ENCODE results near the gene SLC9A8. TPM values are rescaled to one million over a fixed set of nuclear protein-coding genes. Genes with fewer than 3 reads are reported as not detected.

Gene SLC9A8
- total and polyA plus RNA-seq, 4 donors, result 7.8 to 21.1 (median 14.4) TPM

DNA sequence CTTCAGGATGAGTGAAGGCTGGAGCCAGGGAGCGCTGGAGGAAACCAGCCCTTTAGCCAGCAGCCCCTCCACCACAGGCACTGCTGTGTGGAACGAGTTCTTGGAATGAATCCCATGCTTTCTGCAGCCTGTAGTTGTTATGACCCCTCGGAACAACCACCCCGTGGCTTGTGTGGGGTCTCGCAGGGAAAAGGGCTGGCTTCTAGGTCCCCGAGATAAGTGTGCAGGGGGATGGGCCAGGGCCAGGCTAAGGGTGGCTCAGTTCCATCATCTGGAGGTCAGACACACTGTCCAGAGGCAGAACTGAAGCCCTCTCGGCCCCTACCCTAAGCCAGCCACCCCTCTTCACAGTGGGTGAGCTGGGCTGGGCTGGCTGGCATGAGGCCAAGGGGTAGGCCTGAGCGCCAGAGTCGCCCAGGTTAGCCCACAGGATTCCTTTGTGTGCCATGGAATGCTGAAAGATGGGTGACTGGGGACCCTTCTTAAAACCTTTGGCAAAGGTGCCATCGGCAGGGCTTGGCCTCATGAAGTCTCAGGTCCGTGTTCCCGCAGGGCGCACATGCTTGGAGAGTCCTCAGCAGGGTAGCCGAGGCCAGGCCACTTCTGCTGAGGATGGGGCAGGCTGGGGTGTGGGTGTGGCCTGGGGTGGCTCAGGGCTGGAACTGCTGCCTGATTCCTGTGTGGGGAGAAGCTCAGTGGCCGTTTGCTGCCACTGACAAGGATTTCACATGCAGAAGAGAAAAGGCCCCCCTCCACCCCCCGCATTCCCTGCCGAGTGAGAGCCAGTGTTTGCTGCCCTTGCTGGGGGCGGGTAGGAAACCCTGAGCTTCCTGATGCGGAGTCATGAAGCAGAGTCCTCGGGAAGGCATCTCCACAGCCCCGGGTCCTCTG, 78.1 kb downstream of the SLC9A8 start:
- Histone ChIP-seq H3K9ac (ENCODE audit: insufficient read depth in 1 of 2, low read length in 2 of 2) (no peak overlapping the region), H3K9me3 (ENCODE audit: control insufficient read depth in 4 of 4, insufficient read depth in 3 of 4, low read length in 3 of 4) (no peaks in the 10 kb centered on the region), H3K36me3 (ENCODE audit: control insufficient read depth in 4 of 4, insufficient read depth in 4 of 4, low read length in 4 of 4) (peaks cover 0 to 12% (median 4%) of the 10 kb centered on the region in 4 donors), H3K4me1 (ENCODE audit: control insufficient read depth in 5 of 5, insufficient read depth in 5 of 5, low read length in 5 of 5) (peaks cover 10 to 69% (median 36%) of the 10 kb centered on the region in 5 donors), H3K27me3 (ENCODE audit: control insufficient read depth in 3 of 3, insufficient read depth in 3 of 3, low read length in 2 of 3) (no peaks in the 10 kb centered on the region), H3K4me3 (no peak overlapping the region), H3K27ac (ENCODE audit: low read depth in 1 of 2, low read length in 1 of 2) (no peak overlapping the region)
- WGBS, 2 donors, result 50 to 54% methylated on average over 21 of the region's 21 CpGs
- TF ChIP-seq CTCF (IDR thresholded peaks at IDR 0.05; ENCODE audit: control extremely low read depth, extremely low read depth), result no peak
- DNase-seq (peak; percentile 80 to 93 (median 88)), ATAC-seq (ENCODE audit: insufficient read depth, low FRiP score) (no peak)

GRCh38 chr20:49891476-49892110, 79.0 kb downstream of the SLC9A8 start:
- Histone ChIP-seq H3K9ac (ENCODE audit: insufficient read depth in 1 of 2, low read length in 2 of 2) (no peak overlapping the region), H3K27me3 (ENCODE audit: control insufficient read depth in 3 of 3, insufficient read depth in 3 of 3, low read length in 2 of 3) (no peaks in the 10 kb centered on the region), H3K36me3 (ENCODE audit: control insufficient read depth in 4 of 4, insufficient read depth in 4 of 4, low read length in 4 of 4) (peaks cover 0 to 9% (median 3%) of the 10 kb centered on the region in 4 donors), H3K4me3 (no peak overlapping the region), H3K27ac (ENCODE audit: low read depth in 1 of 2, low read length in 1 of 2) (no peak overlapping the region), H3K9me3 (ENCODE audit: control insufficient read depth in 4 of 4, insufficient read depth in 3 of 4, low read length in 3 of 4) (no peaks in the 10 kb centered on the region), H3K4me1 (ENCODE audit: control insufficient read depth in 5 of 5, insufficient read depth in 5 of 5, low read length in 5 of 5) (peaks cover 10 to 69% (median 36%) of the 10 kb centered on the region in 5 donors)
- TF ChIP-seq CTCF (IDR thresholded peaks at IDR 0.05; ENCODE audit: control extremely low read depth, extremely low read depth), result no peak
- WGBS, 2 donors, result 90 to 91% methylated on average over 13 of the region's 13 CpGs
- DNase-seq, result no peak
- no peak for ATAC-seq (ENCODE audit: insufficient read depth, low FRiP score)

- Histone ChIP-seq H3K36me3 (ENCODE audit: control insufficient read depth in 4 of 4, insufficient read depth in 4 of 4, low read length in 4 of 4) (peaks cover 0 to 6% (median 3%) of the 10 kb centered on the region in 4 donors), H3K9ac (ENCODE audit: insufficient read depth in 1 of 2, low read length in 2 of 2) (no peak overlapping the region), H3K4me3 (no peak overlapping the region), H3K4me1 (ENCODE audit: control insufficient read depth in 5 of 5, insufficient read depth in 5 of 5, low read length in 5 of 5) (peaks cover 10 to 67% (median 36%) of the 10 kb centered on the region in 5 donors), H3K27me3 (ENCODE audit: control insufficient read depth in 3 of 3, insufficient read depth in 3 of 3, low read length in 2 of 3) (no peaks in the 10 kb centered on the region), H3K27ac (ENCODE audit: low read depth in 1 of 2, low read length in 1 of 2) (no peak overlapping the region), H3K9me3 (ENCODE audit: control insufficient read depth in 4 of 4, insufficient read depth in 3 of 4, low read length in 3 of 4) (no peaks in the 10 kb centered on the region)
- DNase-seq, result no peak
- TF ChIP-seq CTCF (IDR thresholded peaks at IDR 0.05; ENCODE audit: control extremely low read depth, extremely low read depth), result no peak
- no peak for ATAC-seq (ENCODE audit: insufficient read depth, low FRiP score)
- 37 to 66% methylated on average over 9 of the region's 9 CpGs for WGBS, 2 donors
Observed at GRCh38 chr20:49892260-49892659, 79.6 kb downstream of the SLC9A8 start.
